Mesenchymal stem cell (in vitro differentiated cells and primary cell): ENCODE measurements around the gene FGD6.

Source experiments
- DNase-seq: peaks from one replicate; pipeline ENCODE4 v3.0.0-alpha.2; 2013
- H2AFZ ChIP-seq: one replicate; pipeline ENCODE4 v1.6.1; 2013; ENCODE audit warnings: low read depth, mild to moderate bottlenecking, control low read depth, inconsistent platforms, low read length, moderate library complexity
- H2AK5ac ChIP-seq: 2 replicates; pipeline ENCODE4 v1.6.1; 2013; ENCODE audit warnings: low read length, moderate library complexity, mild to moderate bottlenecking, inconsistent platforms; ENCODE audit not compliant: severe bottlenecking
- H2BK120ac ChIP-seq: one replicate; pipeline ENCODE4 v1.6.1; 2013; ENCODE audit warnings: low read depth, mild to moderate bottlenecking, inconsistent platforms, low read length, moderate library complexity
- H2BK12ac ChIP-seq, 2 experiments: one replicate each; pipeline ENCODE4 v1.6.1; 2013; ENCODE audit warnings: inconsistent platforms in 2 of 2, low read length in 2 of 2, mild to moderate bottlenecking in 2 of 2, moderate library complexity in 2 of 2, control low read depth in 1 of 2
- H2BK15ac ChIP-seq: one replicate; pipeline ENCODE4 v1.6.1; 2013; ENCODE audit warnings: mild to moderate bottlenecking, low read depth, inconsistent platforms; ENCODE audit not compliant: poor library complexity, severe bottlenecking
- H2BK5ac ChIP-seq: 2 replicates; pipeline ENCODE4 v1.6.1; 2013; ENCODE audit warnings: low read depth, mild to moderate bottlenecking, low read length, control low read depth, inconsistent platforms; ENCODE audit not compliant: poor library complexity, severe bottlenecking
- H3K14ac ChIP-seq, 2 experiments: one replicate each; pipeline ENCODE4 v1.6.1; 2013; ENCODE audit warnings: inconsistent platforms in 2 of 2, low read length in 2 of 2, control low read depth in 1 of 2, mild to moderate bottlenecking in 1 of 2, moderate library complexity in 1 of 2
- H3K18ac ChIP-seq, 2 experiments: one replicate each; pipeline ENCODE4 v1.6.1; 2013; ENCODE audit warnings: inconsistent platforms in 2 of 2, low read length in 2 of 2, control low read depth in 1 of 2, low read depth in 1 of 2, mild to moderate bottlenecking in 1 of 2
- H3K23ac ChIP-seq, 2 experiments: one replicate each; pipeline ENCODE4 v1.6.1; 2013; ENCODE audit warnings: inconsistent platforms in 2 of 2, low read length in 2 of 2, mild to moderate bottlenecking in 2 of 2, moderate library complexity in 2 of 2, control low read depth in 1 of 2
- H3K27ac ChIP-seq: 2 replicates; pipeline ENCODE4 v1.5.1; 2013; ENCODE audit warnings: mild to moderate bottlenecking, moderate library complexity, low read length, control low read depth, inconsistent platforms; ENCODE audit not compliant: poor library complexity, severe bottlenecking
- H3K27me3 ChIP-seq, 2 experiments: 2 replicates each; pipeline versions ENCODE4 v1.6.1 to v1.7.0; 2013; ENCODE audit warnings: low read length in 2 of 2, mild to moderate bottlenecking in 2 of 2, moderate library complexity in 2 of 2, control low read depth in 1 of 2, inconsistent platforms in 1 of 2; ENCODE audit not compliant: control insufficient read depth in 1 of 2, insufficient read depth in 1 of 2
- H3K36me3 ChIP-seq, 2 experiments: 2 replicates each; pipeline versions ENCODE4 v1.6.1 to v1.7.0; 2013; ENCODE audit warnings: low read length in 2 of 2, control low read depth in 1 of 2, inconsistent platforms in 1 of 2, low read depth in 1 of 2, mild to moderate bottlenecking in 1 of 2; ENCODE audit not compliant: insufficient read depth in 2 of 2, control insufficient read depth in 1 of 2
- H3K4ac ChIP-seq, 2 experiments: one replicate each; pipeline ENCODE4 v1.6.1; 2013; ENCODE audit warnings: inconsistent platforms in 2 of 2, low read length in 2 of 2, mild to moderate bottlenecking in 2 of 2, moderate library complexity in 2 of 2, control low read depth in 1 of 2, low read depth in 1 of 2
- H3K4me1 ChIP-seq: 2 replicates; pipeline ENCODE4 v1.6.1; 2013; ENCODE audit warnings: low read depth, low read length, control low read depth; ENCODE audit not compliant: control insufficient read depth, insufficient read depth
- H3K4me2 ChIP-seq: 2 replicates; pipeline ENCODE4 v1.6.1; 2013; ENCODE audit warnings: low read length, mild to moderate bottlenecking, inconsistent platforms; ENCODE audit not compliant: poor library complexity, severe bottlenecking
- H3K4me3 ChIP-seq, 2 experiments: 2 replicates each; pipeline versions ENCODE4 v1.5.1 to v1.7.0; 2013; ENCODE audit warnings: low read length in 2 of 2, mild to moderate bottlenecking in 2 of 2, control low read depth in 1 of 2, low read depth in 1 of 2; ENCODE audit not compliant: insufficient read depth in 1 of 2
- H3K79me1 ChIP-seq: replicated peaks from 2 replicates; pipeline ENCODE4 v1.6.1; 2013; ENCODE audit warnings: mild to moderate bottlenecking, control low read depth, low read length, inconsistent platforms; ENCODE audit not compliant: poor library complexity, severe bottlenecking
- H3K9ac ChIP-seq: 2 replicates; pipeline ENCODE4 v1.7.0; 2013; ENCODE audit warnings: mild to moderate bottlenecking, low read length, moderate library complexity
- H3K9me3 ChIP-seq: 2 replicates; pipeline ENCODE4 v1.7.0; 2013; ENCODE audit warnings: mild to moderate bottlenecking, low read length; ENCODE audit not compliant: control insufficient read depth
- H4K8ac ChIP-seq: one replicate; pipeline ENCODE4 v1.6.1; 2013; ENCODE audit warnings: inconsistent platforms, mild to moderate bottlenecking, low read length, moderate library complexity
- H4K91ac ChIP-seq: one replicate; pipeline ENCODE4 v1.6.1; 2013; ENCODE audit warnings: mild to moderate bottlenecking, low read length, inconsistent platforms
- WGBS: methylation state at CpG from one replicate; pipeline ENCODE4 v1.1.7; 2013; ENCODE audit warnings: mixed read lengths; 5-methylcytosine and 5-hydroxymethylcytosine counted together

FGD6 gene

GRCh38 chr12:95073698-95074520, 143.4 kb downstream of the FGD6 start:
- WGBS = 60% methylated on average over 21 of the region's 23 CpGs
- DNase-seq = no peak
- Histone ChIP-seq H3K36me3 (peaks cover 8 to 11% of the 10 kb centered on the region in 2 experiments), H3K27ac (no peak overlapping the region), H3K4me1 (no peaks in the 10 kb centered on the region), H3K4ac (no peak overlapping the region), H2BK15ac (no peak overlapping the region), H2AFZ (no peak overlapping the region), H3K4me2 (peak overlapping the region; percentile 8), H3K23ac (no peak overlapping the region), H3K79me1 (peaks cover 12% of the 10 kb centered on the region), H3K9ac (peak overlapping the region; percentile 92), H3K14ac (no peak overlapping the region), H2BK12ac (no peak overlapping the region), H2BK120ac (no peak overlapping the region), H4K91ac (no peak overlapping the region), H2BK5ac (no peak overlapping the region), H2AK5ac (no peak overlapping the region), H3K18ac (no peak overlapping the region), H3K27me3 (no peaks in the 10 kb centered on the region), H3K4me3 (peak overlapping the region; percentile 96 to 97), H4K8ac (no peak overlapping the region), H3K9me3 (no peaks in the 10 kb centered on the region)

GRCh38 chr12:95072900-95073697, 144.2 kb downstream of the FGD6 start, which contains the start of gene NR2C1:
NR2C1 (minus strand) TSS chr12:95073618; CDS start chr12:95067384, 6,234 bp downstream.
- Histone ChIP-seq H3K23ac (peak within 1 kb of the TSS in 1 of 2 experiments; percentile 31), H3K18ac (peak within 1 kb of the TSS; percentile 94), H2AFZ (peak within 1 kb of the TSS; percentile 89), H3K9me3 (no peaks in the 10 kb centered on the region), H3K27me3 (no peaks in the 10 kb centered on the region), H3K36me3 (peaks cover 8 to 11% of the 10 kb centered on the region in 2 experiments), H4K91ac (peak within 1 kb of the TSS; percentile 97), H2BK120ac (peak within 1 kb of the TSS; percentile 64), H3K4ac (peak within 1 kb of the TSS; percentile 81 to 95), H4K8ac (peak within 1 kb of the TSS; percentile 96), H3K4me1 (no peaks in the 10 kb centered on the region), H2BK12ac (peak within 1 kb of the TSS in 1 of 2 experiments; percentile 73), H3K4me2 (peak within 1 kb of the TSS; percentile 87), H2AK5ac (no peak within 1 kb of the TSS), H3K79me1 (peaks cover 12% of the 10 kb centered on the region), H3K14ac (peak within 1 kb of the TSS; percentile 35 to 62), H2BK5ac (peak within 1 kb of the TSS; percentile 69), H2BK15ac (peak within 1 kb of the TSS; percentile 89), H3K27ac (peak within 1 kb of the TSS; percentile 57), H3K4me3 (peak within 1 kb of the TSS; percentile 96 to 97), H3K9ac (peak within 1 kb of the TSS; percentile 92)
- peak; percentile 93 for DNase-seq
- under 1% methylated on average over 84 of the region's 99 CpGs for WGBS

- WGBS = 95% methylated on average over 1 of the region's 1 CpG
- Histone ChIP-seq H3K14ac (no peak overlapping the region), H4K8ac (no peak overlapping the region), H2AFZ (no peak overlapping the region), H2AK5ac (no peak overlapping the region), H3K79me1 (peaks cover 16% of the 10 kb centered on the region), H3K27me3 (no peaks in the 10 kb centered on the region), H3K36me3 (peaks cover 4 to 28% of the 10 kb centered on the region in 2 experiments), H2BK12ac (no peak overlapping the region), H3K9ac (no peak overlapping the region), H3K23ac (no peak overlapping the region), H3K4ac (no peak overlapping the region), H2BK5ac (no peak overlapping the region), H2BK15ac (no peak overlapping the region), H3K18ac (no peak overlapping the region), H2BK120ac (no peak overlapping the region), H3K27ac (no peak overlapping the region), H3K4me3 (no peak overlapping the region), H3K4me2 (no peak overlapping the region), H4K91ac (no peak overlapping the region), H3K9me3 (no peaks in the 10 kb centered on the region), H3K4me1 (no peaks in the 10 kb centered on the region)
- DNase-seq = no peak
These were observed 146.9 kb downstream of the FGD6 start for GRCh38 chr12:95070378-95070777.
